Limb (tissue), 2 donors: Measurements from ENCODE around the gene CTDSPL2.
A peak's percentile ranks its signal among the peaks of the same experiment; 100 is the strongest.
"Not testable (repeated sequence)": the region's sequence is repeated elsewhere in the genome, so short reads cannot be mapped to it uniquely, and the experiment has no call there.

Experiments
- DNase-seq, 2 donors: peaks; one replicate each; pipeline ENCODE4 v3.0.0-alpha.2; 2016; ENCODE audit errors: extremely low spot score in 2 of 2

The CTDSPL2 gene

DNA sequence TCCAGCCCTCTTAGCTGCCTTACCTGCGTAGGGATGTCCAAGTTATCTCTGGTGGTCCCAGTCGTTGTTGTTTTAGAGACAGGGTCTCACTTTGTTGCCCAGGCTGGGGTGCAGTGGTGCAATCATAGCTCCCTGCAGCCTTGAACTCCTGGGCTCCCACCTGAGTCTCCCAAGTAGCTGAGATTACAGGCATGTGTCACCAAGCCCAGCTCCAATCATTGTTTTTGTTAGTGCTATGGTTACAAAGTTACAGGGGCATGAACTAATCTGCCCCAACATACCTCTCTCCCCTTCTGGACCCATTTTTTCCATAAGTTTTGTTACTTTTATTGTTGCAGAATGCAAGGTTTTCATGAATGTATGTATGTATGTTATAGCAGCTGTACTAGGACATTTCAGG is 54.7 kb downstream of the CTDSPL2 start:
- no peak for DNase-seq

DNA sequence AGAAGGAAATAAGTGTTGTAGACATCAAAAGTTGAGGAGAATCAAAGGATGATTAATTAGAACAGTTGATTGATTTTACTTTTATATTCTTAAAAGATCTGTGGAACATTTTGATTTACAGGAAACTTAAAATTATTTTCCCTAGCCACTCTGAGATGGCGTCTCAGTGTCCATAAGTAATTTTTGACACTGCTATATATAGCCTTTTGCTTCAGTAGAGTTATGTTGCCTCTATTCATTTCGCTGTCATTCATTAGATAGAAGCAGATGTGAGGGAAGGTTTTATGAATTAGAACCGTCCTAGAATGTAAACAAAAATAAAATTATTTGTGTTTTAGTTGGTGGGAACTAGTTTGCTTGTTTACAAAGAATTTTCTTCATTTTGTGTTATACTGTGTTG is 58.5 kb downstream of the CTDSPL2 start:
- no peak for DNase-seq

DNA sequence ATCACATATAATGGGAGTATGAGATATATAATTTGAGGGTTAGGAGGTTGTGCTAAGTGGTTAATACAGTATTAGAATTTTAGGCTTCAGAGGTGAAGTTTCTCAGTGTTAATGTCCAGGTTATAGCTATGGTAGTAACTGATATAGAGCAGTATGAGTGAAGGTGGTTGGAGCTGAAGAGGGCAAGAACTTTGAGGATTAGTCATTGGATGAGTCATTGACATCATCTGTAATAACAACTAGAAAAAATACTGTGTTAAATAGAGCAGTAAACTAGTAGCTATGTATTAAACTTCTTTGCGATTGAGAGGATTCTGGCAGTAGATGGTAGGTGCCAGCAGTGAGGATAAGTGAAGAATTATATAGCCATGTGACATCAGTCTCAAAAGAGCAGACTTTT is 62.0 kb downstream of the CTDSPL2 start:
- DNase-seq = no peak

DNA sequence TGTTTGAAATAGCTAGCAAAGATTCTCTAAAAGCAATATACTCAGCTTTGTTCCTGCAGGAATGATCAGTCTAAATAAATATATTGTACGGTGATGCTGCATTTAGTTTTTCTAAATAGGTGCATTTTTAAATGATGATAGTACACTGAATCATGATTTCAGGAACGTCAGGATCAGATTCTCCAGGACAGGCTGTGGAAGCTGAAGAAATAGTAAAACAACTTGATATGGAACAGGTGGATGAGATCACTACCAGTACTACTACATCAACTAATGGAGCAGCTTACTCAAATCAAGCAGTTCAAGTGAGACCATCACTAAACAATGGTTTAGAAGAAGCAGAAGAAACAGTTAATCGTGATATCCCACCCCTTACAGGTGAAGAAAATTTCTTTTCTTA is 63.2 kb downstream of the CTDSPL2 start:
- DNase-seq = no peak

DNA sequence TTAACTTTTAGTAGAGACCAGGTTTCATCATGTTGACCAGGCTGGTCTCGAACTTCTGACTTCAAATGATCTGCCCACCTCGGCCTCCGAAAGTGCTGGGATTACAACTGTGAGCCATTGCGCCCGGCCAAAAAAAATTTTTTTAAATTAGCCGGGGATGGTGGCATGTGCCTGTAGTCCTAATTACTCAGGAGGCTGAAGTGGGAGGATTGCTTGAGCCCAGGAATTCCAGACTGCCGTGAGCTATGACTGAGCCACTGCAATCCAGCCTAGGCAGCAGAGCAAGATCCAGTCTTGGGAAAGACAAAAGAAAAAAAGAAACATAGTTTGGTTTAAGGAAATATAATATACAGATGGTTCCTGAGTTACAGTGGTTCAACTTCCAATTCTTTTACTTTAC is 64.6 kb downstream of the CTDSPL2 start:
- DNase-seq = no peak

DNA sequence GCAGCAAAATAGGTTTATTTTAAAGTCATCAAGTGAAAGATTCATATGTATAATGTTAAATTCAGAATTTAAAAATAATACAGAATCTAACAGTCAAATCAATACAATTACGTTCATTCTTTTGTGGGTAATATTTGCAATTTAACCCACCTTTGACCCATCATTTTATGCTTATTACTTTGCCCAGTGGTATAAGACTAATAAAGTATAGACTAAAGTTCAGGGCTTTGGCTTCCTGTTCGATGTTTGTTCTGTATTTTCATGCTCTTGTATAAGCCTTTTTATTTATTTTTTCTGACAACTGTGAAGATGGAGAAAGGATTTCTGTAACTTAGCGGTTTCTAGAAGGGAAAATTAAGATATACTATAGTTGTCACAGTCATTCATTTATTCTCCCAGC is 65.2 kb downstream of the CTDSPL2 start:
- no peak for DNase-seq

DNA sequence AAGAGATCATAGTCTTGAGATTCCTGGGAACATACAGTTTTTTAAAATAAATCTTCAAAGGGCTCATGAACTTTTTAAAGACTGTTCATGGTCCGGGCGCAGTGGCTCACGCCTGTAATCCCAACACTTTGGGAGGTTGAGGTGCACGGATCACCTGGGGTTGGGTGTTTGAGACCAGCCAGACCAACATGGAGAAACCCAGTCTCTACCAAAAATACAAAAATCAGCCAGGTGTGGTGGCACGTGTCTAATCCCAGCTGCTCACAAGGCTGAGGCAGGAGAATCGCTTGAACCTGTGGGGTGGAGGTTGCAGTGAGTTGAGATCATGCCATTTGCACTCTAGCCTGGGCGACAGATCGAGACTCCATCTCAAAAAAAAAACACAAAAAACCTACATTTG is 68.1 kb downstream of the CTDSPL2 start:
- DNase-seq = no peak

DNA sequence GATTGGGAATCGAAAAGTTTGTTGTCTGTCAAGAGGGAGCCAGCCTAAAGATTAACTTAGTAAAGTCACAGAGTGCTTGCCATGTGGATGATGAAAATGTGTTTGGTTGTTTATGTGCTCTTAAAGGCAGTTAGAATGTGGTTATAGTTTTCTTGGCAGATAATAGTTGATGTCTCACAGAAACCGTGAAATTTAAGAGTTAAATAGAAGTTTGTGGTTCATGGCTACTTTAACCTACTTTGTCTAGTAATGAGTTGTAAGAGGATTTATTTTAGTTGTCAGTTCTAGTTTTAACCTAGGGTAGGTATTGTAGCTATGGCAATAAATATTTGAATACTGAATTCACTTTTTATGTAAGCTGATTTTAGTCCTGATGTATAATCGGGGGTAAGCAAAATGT is 73.1 kb downstream of the CTDSPL2 start:
- no peak for DNase-seq

DNA sequence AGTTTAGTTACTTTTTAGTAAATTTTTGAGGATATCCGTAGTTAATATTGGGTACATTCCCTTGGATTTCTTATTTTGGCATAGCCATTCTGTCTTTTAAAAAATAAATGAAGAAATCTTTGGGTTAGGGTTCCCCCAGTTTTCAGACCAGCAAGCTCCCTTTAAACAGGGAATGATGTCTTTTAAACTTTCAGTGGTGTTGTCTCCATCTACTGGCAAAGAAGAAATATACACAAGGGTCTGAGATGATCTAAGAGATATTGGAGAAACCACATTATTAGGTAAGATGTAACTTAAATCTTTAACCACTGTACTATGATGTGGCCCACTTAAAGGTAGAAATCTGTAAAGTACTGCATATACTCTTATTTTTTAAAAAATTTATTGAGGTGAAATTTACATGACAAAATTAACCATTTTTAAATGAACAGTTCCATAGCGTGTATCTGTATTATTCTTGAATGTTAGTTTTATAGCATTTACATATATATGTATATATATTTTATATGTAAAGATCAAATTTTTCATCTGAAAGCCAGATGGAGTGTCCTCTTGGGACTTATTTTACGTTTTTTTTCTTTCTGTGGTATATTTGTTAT is 74.4 kb downstream of the CTDSPL2 start:
- DNase-seq = peak in 1 of 2 donors; percentile 40

DNA sequence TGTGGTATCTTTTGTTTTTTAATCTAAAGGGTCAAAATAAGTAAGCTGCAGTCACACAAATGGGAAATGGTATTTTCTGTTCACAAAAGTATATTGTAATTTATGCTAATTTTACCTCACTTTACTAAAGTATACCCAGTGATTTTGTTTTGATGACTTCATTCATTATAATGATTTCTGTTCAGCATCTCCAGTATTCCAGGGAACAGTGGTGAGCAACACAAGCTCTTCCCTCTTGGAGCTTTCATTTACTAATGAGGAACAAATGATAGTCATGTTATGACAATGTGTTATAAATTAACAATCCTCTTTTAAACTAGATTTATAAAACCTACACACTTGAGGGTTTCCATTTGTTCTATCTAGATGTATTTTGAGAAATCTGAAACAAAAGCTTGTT is 89.0 kb downstream of the CTDSPL2 start:
- DNase-seq = no peak

DNA sequence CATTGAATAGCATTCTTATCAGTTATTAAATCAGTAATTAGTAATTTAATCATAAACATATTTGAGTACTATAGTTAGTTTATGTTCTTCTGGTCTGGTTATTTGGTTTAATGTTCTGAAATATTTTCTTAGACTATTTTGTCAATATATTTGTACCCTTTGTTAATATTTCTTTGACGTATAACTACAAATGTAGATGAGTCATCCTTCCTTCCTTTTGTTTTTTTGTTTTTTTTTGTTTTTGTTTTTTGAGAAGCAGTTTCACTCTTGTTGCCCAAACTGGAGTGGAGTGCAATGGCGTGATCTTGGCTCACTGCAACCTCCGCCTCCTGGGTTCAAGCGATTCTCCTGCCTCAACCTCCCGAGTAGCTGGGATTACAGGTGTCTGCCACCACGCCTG is 92.1 kb downstream of the CTDSPL2 start:
- no peak for DNase-seq

DNA sequence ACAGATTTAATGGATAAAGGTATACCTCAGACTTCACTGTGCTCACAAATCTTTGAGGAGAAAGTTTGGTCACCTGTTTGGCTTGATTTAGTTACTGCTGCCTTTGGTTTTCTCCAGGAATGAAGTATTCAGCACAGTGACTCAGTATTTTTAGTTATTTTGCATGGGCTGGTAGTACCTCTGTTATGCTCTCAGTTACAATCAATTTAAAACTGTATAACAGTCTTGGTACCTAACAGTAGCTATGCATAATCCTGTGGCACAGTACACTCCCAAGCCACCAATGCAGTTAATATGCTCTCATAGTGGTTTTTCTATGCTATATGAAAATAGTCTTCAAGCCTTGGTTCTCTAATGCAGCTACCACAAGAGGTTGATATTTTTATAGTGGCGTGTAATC is 97.6 kb downstream of the CTDSPL2 start:
- no peak for DNase-seq

DNA sequence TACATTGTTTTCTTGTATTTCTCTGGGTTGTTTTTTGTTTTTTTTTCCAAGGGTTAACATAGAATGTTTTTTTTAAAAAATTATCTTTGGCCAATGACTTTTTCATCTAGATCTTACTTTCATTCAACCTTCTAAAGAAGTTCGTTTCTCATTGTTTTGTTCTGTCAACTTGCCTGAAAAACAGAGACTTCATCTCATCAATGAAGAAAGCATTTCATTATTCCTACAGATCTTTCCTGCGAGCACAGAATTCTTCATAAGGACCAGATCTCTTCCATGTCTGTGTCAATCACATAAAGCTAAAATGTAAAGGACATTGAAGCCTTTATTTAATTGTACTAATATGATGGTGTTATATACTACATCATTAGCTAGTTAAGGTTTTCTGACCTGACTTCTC is 99.8 kb downstream of the CTDSPL2 start:
- no peak for DNase-seq

DNA sequence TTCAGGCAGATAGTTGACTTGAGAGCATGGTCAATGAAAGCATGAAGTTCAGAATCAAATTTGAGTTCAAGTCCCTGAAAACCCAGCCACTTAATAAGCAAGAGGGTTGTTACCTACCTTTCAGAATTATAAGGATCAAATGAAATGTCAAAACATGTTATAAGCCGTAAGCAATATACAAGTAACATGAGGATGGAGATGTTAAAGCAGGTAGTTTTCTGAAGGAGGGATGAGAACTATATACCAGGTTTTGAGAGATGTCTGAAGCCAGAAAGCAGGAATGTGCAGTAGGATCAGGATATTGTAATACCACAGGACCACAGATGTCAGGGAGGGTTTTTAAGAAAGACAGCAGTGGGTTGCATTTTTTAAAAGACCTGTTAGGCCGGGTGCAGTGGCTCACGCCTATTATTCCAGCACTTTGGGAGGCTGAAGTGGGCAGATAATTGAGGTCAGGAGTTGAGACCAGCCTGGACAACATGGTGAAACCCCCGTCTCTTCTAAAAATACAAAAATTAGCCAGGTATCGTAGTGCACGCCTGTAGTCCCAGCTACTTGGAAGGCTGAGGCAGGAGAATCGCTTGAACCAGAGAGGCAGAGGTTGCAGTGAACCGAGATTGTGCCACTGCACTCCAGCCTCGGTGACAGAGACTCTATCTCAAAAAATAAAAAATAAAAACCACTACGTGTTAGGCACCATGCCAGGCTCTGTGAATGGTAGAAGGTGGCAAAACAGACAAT is 102.6 kb downstream of the CTDSPL2 start:
- DNase-seq = no peak

DNA sequence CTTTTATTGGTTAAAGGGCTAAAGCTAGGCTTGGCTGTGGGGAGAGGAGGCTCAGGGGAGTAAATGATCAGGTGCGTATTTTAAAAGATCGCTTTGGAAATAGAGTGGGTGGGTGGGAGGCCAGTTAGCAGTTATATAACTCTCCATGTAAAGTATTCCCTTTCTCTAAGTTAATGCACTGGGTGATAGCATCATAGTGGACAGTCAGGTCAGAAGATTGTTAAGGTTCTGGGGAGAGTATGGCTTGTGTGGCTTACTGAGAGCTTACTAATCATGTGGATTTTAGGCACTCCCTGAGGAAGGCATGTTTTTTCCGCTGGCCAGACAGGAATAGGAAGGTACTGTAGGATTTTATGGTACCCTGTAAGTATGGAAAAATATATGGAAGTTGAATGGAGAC is 103.2 kb downstream of the CTDSPL2 start:
- DNase-seq = no peak

DNA sequence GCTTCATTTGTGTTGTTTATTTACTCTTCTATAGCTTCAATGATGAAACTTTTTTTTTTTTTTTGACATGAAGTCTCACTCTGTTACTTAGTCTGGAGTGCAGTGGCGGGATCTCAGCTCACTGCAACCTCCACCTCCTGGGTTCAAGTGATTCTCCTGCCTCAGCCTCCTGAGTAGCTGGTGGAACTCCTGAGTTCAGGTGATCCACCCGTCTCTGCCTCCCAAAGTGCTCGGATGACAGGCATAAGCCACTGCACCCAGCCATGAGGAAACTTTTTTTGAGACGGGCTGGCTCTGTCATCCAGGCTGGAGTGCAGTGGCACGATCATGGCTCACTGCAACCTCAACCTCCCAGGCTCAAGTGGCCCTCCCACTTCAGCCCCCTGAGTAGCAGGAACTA is 104.8 kb downstream of the CTDSPL2 start:
- not testable (repeated sequence) for DNase-seq

DNA sequence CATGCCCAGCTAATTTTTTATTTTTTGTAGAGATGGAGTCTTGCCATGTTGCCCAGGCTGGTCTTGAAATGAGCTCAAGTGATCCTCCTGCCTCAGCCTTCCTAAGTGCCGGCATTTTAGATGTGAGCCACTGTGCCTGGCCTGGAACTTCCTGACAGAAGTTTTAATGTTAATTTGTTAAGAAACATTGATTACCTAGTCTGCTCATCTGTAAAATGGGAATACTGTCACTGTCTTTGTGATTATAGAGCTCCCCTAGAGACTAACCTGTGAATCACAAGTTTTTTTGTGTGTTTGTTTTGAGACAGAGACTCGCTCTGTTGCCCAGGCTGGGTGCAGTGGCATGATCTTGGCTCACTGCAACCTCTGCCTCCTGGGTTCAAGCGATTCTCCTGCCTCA is 105.3 kb downstream of the CTDSPL2 start:
- DNase-seq = no peak

DNA sequence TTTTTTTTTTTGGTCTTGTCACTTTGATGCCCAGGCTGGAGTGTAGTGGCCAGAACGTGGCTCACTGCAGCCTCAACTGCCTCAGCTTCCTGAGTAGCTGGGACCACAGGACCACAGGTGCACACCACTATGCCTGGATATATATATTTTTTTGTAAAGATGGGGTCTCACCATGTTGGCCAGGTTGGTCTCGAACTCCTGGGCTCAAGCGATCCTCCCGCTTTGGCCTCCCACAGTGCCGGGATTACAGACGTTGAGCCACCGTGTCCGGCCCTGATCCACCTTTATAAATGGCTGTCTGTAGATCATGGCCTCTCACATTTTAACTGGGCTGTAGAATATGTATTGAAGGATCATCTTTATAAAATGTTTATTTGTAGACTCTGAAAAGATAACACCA is 107.7 kb downstream of the CTDSPL2 start:
- no peak for DNase-seq

DNA sequence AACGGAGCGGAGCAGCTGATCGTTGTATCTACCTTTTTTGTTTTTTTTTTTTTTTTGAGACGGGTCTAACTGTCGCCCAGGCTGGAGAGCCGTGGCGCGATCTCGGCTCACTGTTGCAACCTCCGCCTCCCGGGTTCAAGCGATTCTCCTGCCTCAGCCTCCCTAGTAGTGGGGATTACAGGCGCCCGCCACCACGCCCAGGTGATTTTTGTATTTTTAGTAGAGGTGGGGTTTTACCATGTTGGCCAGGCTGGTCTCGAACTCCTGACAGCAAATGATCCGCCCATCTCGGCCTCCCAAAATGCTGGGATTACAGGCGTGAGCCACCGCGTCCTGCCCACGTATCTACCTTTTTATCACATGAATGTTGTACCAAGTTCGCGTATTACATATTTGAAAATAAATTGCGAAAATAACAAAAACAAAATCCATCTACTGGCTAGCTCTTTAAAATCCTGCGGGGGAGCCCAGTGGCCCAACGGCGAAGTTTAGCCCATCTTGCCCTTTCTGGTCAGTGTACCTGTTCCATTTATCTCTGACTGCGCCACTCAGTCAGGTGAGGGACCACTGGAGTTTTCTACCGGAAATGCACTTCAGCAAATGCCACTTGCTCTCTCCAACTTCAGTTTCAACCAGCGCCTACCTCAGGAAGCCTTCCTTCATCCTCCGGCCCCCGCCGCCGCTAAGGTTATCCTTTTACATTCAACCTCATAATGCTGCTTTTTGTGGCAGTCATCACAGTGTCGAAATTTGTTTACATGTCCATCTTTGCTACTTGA is 108.3 kb downstream of the CTDSPL2 start:
- peak in 1 of 2 donors; percentile 49 for DNase-seq

DNA sequence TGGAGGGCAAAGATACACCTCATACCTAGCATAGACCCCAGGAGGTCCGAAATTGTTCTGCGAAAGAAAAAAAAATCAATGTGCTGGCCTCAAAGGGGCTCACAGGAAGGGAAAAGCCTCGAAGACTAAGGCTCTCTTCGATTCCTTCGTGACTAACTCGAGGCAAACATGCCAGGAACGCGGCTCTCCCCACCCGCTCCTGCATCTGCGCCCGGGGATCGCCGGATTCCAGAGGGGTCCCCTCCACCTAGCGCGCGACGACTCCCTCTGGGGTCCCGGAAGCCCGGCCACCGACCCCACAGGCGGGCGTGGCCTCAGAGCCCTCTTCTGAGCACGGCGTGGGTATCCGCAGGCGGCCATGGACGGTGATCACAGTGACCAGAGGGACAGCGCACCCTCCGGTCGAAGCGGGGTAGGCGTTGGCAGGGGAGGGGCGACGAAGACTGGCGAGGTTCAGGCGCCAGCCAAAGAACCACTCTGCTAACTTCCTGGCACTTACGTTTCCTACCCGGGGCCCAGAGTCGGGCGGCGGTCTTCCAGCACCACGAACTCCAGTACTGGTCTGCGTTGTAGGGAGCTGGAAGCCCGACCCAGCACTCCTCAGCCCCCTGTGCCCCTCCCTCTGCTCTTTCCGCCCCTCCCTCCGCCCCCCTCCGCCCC is 109.0 kb downstream of the CTDSPL2 start:
- DNase-seq = no peak

DNA sequence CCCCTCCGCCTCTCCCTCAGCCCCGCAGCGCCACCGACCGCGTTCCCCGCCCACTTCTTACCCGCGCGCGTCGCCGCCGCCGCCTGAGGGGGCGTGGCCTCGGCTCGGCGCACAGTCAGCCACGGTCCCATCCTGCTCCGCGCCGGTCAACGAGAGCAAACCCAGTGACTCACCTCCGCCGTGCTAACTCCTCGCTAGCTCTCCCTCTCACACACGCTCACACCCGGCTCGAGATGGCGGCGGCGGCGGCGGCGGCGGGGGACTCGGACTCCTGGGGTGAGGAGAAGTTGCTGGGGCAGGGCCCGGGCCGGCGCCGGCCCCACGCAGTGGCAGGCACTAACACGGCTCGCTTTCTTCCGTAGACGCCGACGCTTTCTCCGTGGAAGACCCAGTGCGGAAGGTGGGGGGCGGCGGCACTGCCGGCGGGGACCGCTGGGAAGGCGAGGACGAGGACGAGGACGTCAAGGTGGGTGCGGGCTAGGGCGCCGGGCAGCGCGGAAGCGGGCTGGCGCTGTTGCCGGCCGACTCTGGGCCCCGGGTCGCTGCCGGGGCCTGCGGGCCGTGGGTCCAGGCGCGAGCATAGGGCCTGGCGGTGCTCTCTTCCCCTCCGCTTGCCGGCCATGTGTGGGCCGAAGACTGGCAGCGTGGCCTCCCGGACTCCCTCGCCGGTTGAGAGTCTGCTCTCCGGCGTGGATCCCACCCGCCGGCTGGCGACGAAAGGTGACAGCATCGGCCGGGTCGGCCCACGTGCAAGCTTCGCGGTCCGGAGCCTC is 109.7 kb downstream of the CTDSPL2 start, which contains the start of gene EIF3J:
TSS of gene EIF3J (plus strand) at position 186 of the 773 bp plus-strand sequence. CDS start at position 234, 48 bp downstream.
- peak; percentile 96 to 97 for DNase-seq
